Vagina (tissue), 2 donors: ENCODE data around the gene GOPC. TPM values are rescaled to one million over a fixed set of nuclear protein-coding genes. Genes with fewer than 3 reads are reported as not detected.
"Not testable (repeated sequence)": the region's sequence is repeated elsewhere in the genome, so short reads cannot be mapped to it uniquely, and the experiment has no call there.

Experiments used
- DNase-seq, 2 donors: peaks; one replicate each; pipeline ENCODE4 v3.0.0-alpha.2; 2017; ENCODE audit errors: extremely low spot score in 2 of 2
- H3K27ac ChIP-seq: fragments of 200-600 bp; sonication (generic); one replicate; pipeline ENCODE4 v1.5.1; 2019
- H3K27me3 ChIP-seq: fragments of 200-600 bp; sonication (generic); one replicate; pipeline ENCODE4 v1.5.1; 2019
- H3K36me3 ChIP-seq, 2 donors: fragments of 200-600 bp; sonication (generic); one replicate each; pipeline ENCODE4 v1.5.1; 2017 to 2019
- H3K4me1 ChIP-seq: fragments of 200-600 bp; sonication (generic); one replicate; pipeline ENCODE4 v1.5.1; 2019
- H3K4me3 ChIP-seq, 2 donors: fragments of 200-600 bp; sonication (generic); 1 replicate in 1 of 2; 2 replicates in 1 of 2; pipeline ENCODE4 v1.5.1; 2016 to 2019
- H3K9me3 ChIP-seq: fragments of 200-600 bp; sonication (generic); one replicate; pipeline ENCODE4 v1.5.1; 2019
- CTCF ChIP-seq, 3 experiments: fragments of 450-650 bp in 2 of 3; fragments of 200-600 bp in 1 of 3; sonication (generic) in 1 of 3; IDR thresholded peaks; one replicate each; pipeline ENCODE4 v1.5.1; 2017 to 2019; ENCODE audit warnings: antibody characterized with exemption in 3 of 3, mild to moderate bottlenecking in 2 of 3, moderate library complexity in 2 of 3
- POLR2A ChIP-seq, 2 donors: fragments of 450-650 bp; IDR thresholded peaks; one replicate each; pipeline ENCODE4 v1.6.1; 2017; ENCODE audit warnings: antibody characterized with exemption in 2 of 2, mild to moderate bottlenecking in 2 of 2, moderate library complexity in 2 of 2
- POLR2AphosphoS5 ChIP-seq, 2 donors: sonication (generic); formaldehyde crosslinking; IDR thresholded peaks; one replicate each; pipeline ENCODE4 v1.9.0; 2017; ENCODE audit warnings: antibody characterized with exemption in 2 of 2, mild to moderate bottlenecking in 2 of 2, low read depth in 1 of 2; ENCODE audit not compliant: insufficient read depth in 1 of 2
- intact Hi-C: fragments of 100-400 bp; cut with DNase I; formaldehyde crosslinking; loops from one replicate; pipeline ENCODE4 v1.15.1; 2023
- total RNA-seq: library from RNA; depleted of rRNA; stranded (reverse); fragments of >200 nt; gene quantifications from one replicate; pipeline ENCODE4 v1.2.3, GENCODE V29; 2016

GOPC gene
- total RNA-seq, 1 donor from 2014 or later: 19.9 TPM

GRCh38 chr6:117520603-117521395 lies 81.5 kb downstream of the GOPC start:
- H3K27me3 ChIP-seq: no peaks in the 10 kb centered on the region
- no peak overlapping the region for H3K27ac ChIP-seq
- no peak for TF ChIP-seq POLR2A (IDR thresholded peaks at IDR 0.05)
- no peak for TF ChIP-seq CTCF (IDR thresholded peaks at IDR 0.05)
- TF ChIP-seq POLR2AphosphoS5 (IDR thresholded peaks at IDR 0.05; ENCODE audit: insufficient read depth in 1 of 2, low read depth in 1 of 2): no peak
- intact Hi-C loops: no loop called here
- no peaks in the 10 kb centered on the region for H3K4me1 ChIP-seq
- H3K4me3 ChIP-seq: no peak overlapping the region
- DNase-seq: no peak
- H3K9me3 ChIP-seq: no peaks in the 10 kb centered on the region
- no peaks in the 10 kb centered on the region for H3K36me3 ChIP-seq

GRCh38 chr6:117518870-117519269 lies 83.4 kb downstream of the GOPC start:
- no peaks in the 10 kb centered on the region for H3K27me3 ChIP-seq
- no peak overlapping the region for H3K27ac ChIP-seq
- intact Hi-C loops: no loop called here
- TF ChIP-seq POLR2A (IDR thresholded peaks at IDR 0.05) (no peak), POLR2AphosphoS5 (IDR thresholded peaks at IDR 0.05; ENCODE audit: insufficient read depth in 1 of 2, low read depth in 1 of 2) (no peak), CTCF (IDR thresholded peaks at IDR 0.05) (no peak)
- no peaks in the 10 kb centered on the region for H3K36me3 ChIP-seq
- no peaks in the 10 kb centered on the region for H3K9me3 ChIP-seq
- H3K4me3 ChIP-seq: no peak overlapping the region
- H3K4me1 ChIP-seq: no peaks in the 10 kb centered on the region
- DNase-seq: no peak

- not testable (repeated sequence) for H3K9me3 ChIP-seq, H3K27ac ChIP-seq, DNase-seq, H3K4me3 ChIP-seq, H3K36me3 ChIP-seq, H3K27me3 ChIP-seq, H3K4me1 ChIP-seq
- intact Hi-C loops: loop anchor here (1.0 kb wide), 1 partner anchor 18 kb away; no protein-coding TSS in a partner anchor
Observed at GRCh38 chr6:117517995-117518394, 84.3 kb downstream of the GOPC start.

GRCh38 chr6:117515326-117515725 lies 87.0 kb downstream of the GOPC start:
- no peak for DNase-seq
- Histone ChIP-seq H3K27ac (no peak overlapping the region), H3K27me3 (no peaks in the 10 kb centered on the region), H3K4me3 (no peak overlapping the region), H3K36me3 (no peaks in the 10 kb centered on the region), H3K9me3 (no peaks in the 10 kb centered on the region), H3K4me1 (peaks cover 11% of the 10 kb centered on the region)
- intact Hi-C loops: no loop called here
- no peak for TF ChIP-seq CTCF (IDR thresholded peaks at IDR 0.05)
- no peak for TF ChIP-seq POLR2AphosphoS5 (IDR thresholded peaks at IDR 0.05; ENCODE audit: insufficient read depth in 1 of 2, low read depth in 1 of 2)
- TF ChIP-seq POLR2A (IDR thresholded peaks at IDR 0.05): no peak

- no peaks in the 10 kb centered on the region for H3K9me3 ChIP-seq
- no peak overlapping the region for H3K27ac ChIP-seq
- peaks cover 11% of the 10 kb centered on the region for H3K4me1 ChIP-seq
- H3K4me3 ChIP-seq: no peak overlapping the region
- H3K36me3 ChIP-seq: no peaks in the 10 kb centered on the region
- no peak for TF ChIP-seq CTCF (IDR thresholded peaks at IDR 0.05)
- TF ChIP-seq POLR2AphosphoS5 (IDR thresholded peaks at IDR 0.05; ENCODE audit: insufficient read depth in 1 of 2, low read depth in 1 of 2): no peak
- no peak for TF ChIP-seq POLR2A (IDR thresholded peaks at IDR 0.05)
- H3K27me3 ChIP-seq: no peaks in the 10 kb centered on the region
- intact Hi-C loops: no loop called here
- DNase-seq: no peak
Observed at GRCh38 chr6:117514655-117515054, 87.7 kb downstream of the GOPC start.
